K562 (cell line): Measurements from ENCODE around the gene MXRA7. TPM values are rescaled to one million over a fixed set of nuclear protein-coding genes. Genes with fewer than 3 reads are reported as not detected.
A peak's percentile ranks its signal among the peaks of the same experiment; 100 is the strongest.

Experiments
- ATAC-seq: fragments of 200-7000 bp; cut with Tn5 transposase; 3 replicates; pipeline ENCODE4 v1.9.1; 2020; ENCODE audit warnings: moderate library complexity
- BruUV-seq: library from RNA; stranded (reverse); fragments of 400-500 nt; replicated peaks from 2 replicates; lab custom pipeline; 2021; lab: Mats Ljungman, UMichigan
- CTCF ChIA-PET: fragments of 300-600 bp; formaldehyde crosslinking; extraction: SDS; loops from one replicate; lab custom pipeline; 2021; ENCODE audit warnings: low intra/inter-chr PET ratio; lab: Yijun Ruan, JAX
- POLR2A ChIA-PET: fragments of 300-600, 350-650 bp; sonication (Branson Sonifier 250); formaldehyde crosslinking; extraction: SDS; loops from one replicate; lab custom pipeline; 2021; ENCODE audit warnings: antibody characterized with exemption, inconsistent platforms; lab: Yijun Ruan, JAX
- DNase-seq, 4 experiments: peaks; one replicate each; pipeline versions ENCODE4 v3.0.0 to v3.0.0-alpha.2; 2011 to 2018; ENCODE audit warnings: low spot score in 3 of 4, mixed read lengths in 3 of 4; ENCODE audit errors: extremely low read depth in 1 of 4
- FAIRE-seq: peaks from 2 replicates; lab custom pipeline; 2011; peaks lifted over from hg19 to GRCh38; lab: Jason Lieb, UNC
- H2AFZ ChIP-seq: 2 replicates; pipeline ENCODE4 v1.6.0; 2011; ENCODE audit warnings: low read depth, low read length, control low read depth, inconsistent platforms
- H3K27ac ChIP-seq: fragments of 200-600 bp; 3 replicates; pipeline ENCODE4 v1.8.0; 2011; ENCODE audit warnings: low read depth, mild to moderate bottlenecking, control low read depth, inconsistent platforms, low read length, moderate library complexity, mixed read lengths; ENCODE audit errors: extremely low read depth
- H3K27me3 ChIP-seq, 2 experiments: fragments of 300-600 bp in 1 of 2; 2 replicates in 1 of 2; 3 replicates in 1 of 2; pipeline versions ENCODE4 v1.6.0 to v1.8.0; 2011; ENCODE audit warnings: inconsistent platforms in 2 of 2, low read length in 2 of 2, mild to moderate bottlenecking in 1 of 2, mixed read lengths in 1 of 2, moderate library complexity in 1 of 2; ENCODE audit not compliant: control insufficient read depth in 2 of 2, insufficient read depth in 2 of 2
- H3K36me3 ChIP-seq: fragments of 300-600 bp; 3 replicates; pipeline ENCODE4 v1.8.0; 2011; ENCODE audit warnings: mild to moderate bottlenecking, low read length, inconsistent platforms; ENCODE audit not compliant: control insufficient read depth, insufficient read depth
- H3K4me1 ChIP-seq, 2 experiments: fragments of 200-600 bp in 1 of 2; replicated peaks in 1 of 2; 2 replicates in 1 of 2; 3 replicates in 1 of 2; pipeline versions ENCODE4 v1.5.1 to v1.8.0; 2011; ENCODE audit warnings: inconsistent platforms in 2 of 2, low read length in 2 of 2, mild to moderate bottlenecking in 1 of 2, mixed read lengths in 1 of 2, moderate library complexity in 1 of 2; ENCODE audit not compliant: control insufficient read depth in 2 of 2, insufficient read depth in 2 of 2
- H3K4me2 ChIP-seq: 2 replicates; pipeline ENCODE4 v1.6.1; 2011; ENCODE audit warnings: low read length, control low read depth, inconsistent platforms, mixed read lengths; ENCODE audit not compliant: insufficient read depth
- H3K4me3 ChIP-seq: fragments of 200-600 bp; sonication (generic), shearing (Covaris generic); 2 replicates; pipeline ENCODE4 v1.5.1; 2016; ENCODE audit warnings: control low read depth, inconsistent platforms
- H3K79me2 ChIP-seq: fragments of 200-600 bp; 3 replicates; pipeline ENCODE4 v1.8.0; 2011; ENCODE audit warnings: low read length, inconsistent platforms; ENCODE audit not compliant: control insufficient read depth, insufficient read depth
- H3K9ac ChIP-seq, 2 experiments: 2 replicates each; pipeline versions ENCODE4 v1.6.0 to v1.6.1; 2011; ENCODE audit warnings: low read depth in 2 of 2, low read length in 2 of 2, control low read depth in 1 of 2, inconsistent platforms in 1 of 2, mild to moderate bottlenecking in 1 of 2, mixed read lengths in 1 of 2; ENCODE audit not compliant: insufficient read depth in 1 of 2
- H3K9me1 ChIP-seq: one replicate; pipeline ENCODE4 v1.6.0; 2011; ENCODE audit warnings: inconsistent platforms, mild to moderate bottlenecking, low read length, moderate library complexity; ENCODE audit not compliant: control insufficient read depth, insufficient read depth
- H3K9me3 ChIP-seq: replicated peaks from 2 replicates; pipeline ENCODE4 v1.5.1; 2011; ENCODE audit warnings: low read depth, low read length, inconsistent platforms; ENCODE audit not compliant: control insufficient read depth, insufficient read depth
- H4K20me1 ChIP-seq: replicated peaks from 2 replicates; pipeline ENCODE4 v1.6.1; 2011; ENCODE audit warnings: low read length, inconsistent platforms, mixed read lengths; ENCODE audit not compliant: control insufficient read depth, insufficient read depth
- CREBBP ChIP-seq: IDR thresholded peaks from one replicate; pipeline ENCODE4 v1.6.1; 2012; ENCODE audit warnings: low read depth, mild to moderate bottlenecking, control low read depth, inconsistent platforms, low read length
- KDM4B ChIP-seq, 2 experiments: fragments of 450-650 bp in 1 of 2; sonication (generic) in 1 of 2; IDR thresholded peaks; 2 replicates each; pipeline ENCODE4 v1.6.1; 2016 to 2017; ENCODE audit warnings: borderline replicate concordance in 2 of 2, antibody characterized with exemption in 1 of 2, low read depth in 1 of 2, mild to moderate bottlenecking in 1 of 2
- NCOA1 ChIP-seq: fragments of 450-650 bp; IDR thresholded peaks from 2 replicates; pipeline ENCODE4 v1.6.1; 2016; ENCODE audit warnings: low read depth
- NR2F6 ChIP-seq: fragments of 450-650 bp; formaldehyde crosslinking; IDR thresholded peaks from 2 replicates; pipeline ENCODE4 v1.4.0; 2020; ENCODE audit warnings: mild to moderate bottlenecking
- SIN3B ChIP-seq: fragments of 450-650 bp; IDR thresholded peaks from 2 replicates; pipeline ENCODE4 v1.6.1; 2017; ENCODE audit warnings: low read depth, mild to moderate bottlenecking, moderate library complexity
- SMAD1 ChIP-seq: fragments of 150-350 bp; IDR thresholded peaks from 2 replicates; pipeline ENCODE4 v1.6.1; 2014; ENCODE audit warnings: low read length, low read depth; ENCODE audit not compliant: partially characterized antibody
- ZC3H8 ChIP-seq: fragments of 450-650 bp; IDR thresholded peaks from 2 replicates; pipeline ENCODE4 v1.6.1; 2017
- ZNF696 ChIP-seq: fragments of 250-450 bp; sonication (Bioruptor Pico); conservative IDR thresholded peaks from 2 replicates; pipeline ENCODE4 v1.4.0; 2020; ENCODE audit warnings: mild to moderate bottlenecking, moderate library complexity
- WGBS: fragments of 100-300 bp; shearing (Covaris generic); methylation state at CpG from one replicate; pipeline ENCODE4 v1.1.6; 2016; ENCODE audit warnings: low coverage, mixed read lengths; ENCODE audit not compliant: insufficient coverage; ENCODE audit errors: missing lambda C conversion rate; 5-methylcytosine and 5-hydroxymethylcytosine counted together
- in situ Hi-C: fragments of 300-500 bp; cut with MboI; formaldehyde crosslinking; loops from 4 replicates; pipeline ENCODE4 v1.15.0; 2018; ENCODE audit warnings: inconsistent platforms, mixed read lengths
- intact Hi-C: fragments of 100-400 bp; cut with micrococcal nuclease; formaldehyde crosslinking; loops from 2 replicates; pipeline ENCODE4 v1.14.2; 2022
- polyA plus RNA-seq, 8 experiments: library from polyadenylated mRNA; depleted of rRNA in 4 of 8; stranded (reverse) in 5 of 8; unstranded in 3 of 8; fragments of >200 nt; fragmentation: Nextera tagmentation in 2 of 8; fragmentation: Illumina TruSeq in 1 of 8; extraction: Ambion mirVana in 2 of 8; extraction: Trizol in 1 of 8; gene quantifications; 2 replicates each; pipeline versions ENCODE4 v1.2.1 to v1.2.3, GENCODE V29; 2011 to 2014; ENCODE audit warnings: inconsistent platforms in 1 of 8, missing spikeins in 1 of 8
- total RNA-seq, 7 experiments: library from RNA; depleted of rRNA in 6 of 7; stranded (reverse); fragments of >200 nt in 6 of 7; fragmentation: Illumina TruSeq in 2 of 7; extraction: Trizol in 2 of 7; gene quantifications; 2 replicates each; pipeline versions ENCODE4 v1.2.1 to v1.2.3, GENCODE V29; 2011 to 2021; ENCODE audit warnings: low replicate concordance in 1 of 7
- TF ChIP-seq, protein P1 (sequence below): sonication (generic); formaldehyde crosslinking; IDR thresholded peaks from 2 replicates; pipeline ENCODE4 v1.8.0; 2022; ENCODE audit warnings: missing genetic modification reagents, mild to moderate bottlenecking, moderate library complexity, borderline replicate concordance
- TF ChIP-seq, protein P2 (sequence below): fragments of 450-650 bp; formaldehyde crosslinking; conservative IDR thresholded peaks from 2 replicates; pipeline ENCODE4 v1.4.0; 2022; ENCODE audit warnings: mild to moderate bottlenecking, missing genetic modification characterization

The MXRA7 gene
- total and polyA plus RNA-seq, 9 of the 15 experiments (the other 6 are each of a cell fraction or from before 2014, with no cell fraction given), result 2.6 to 38.4 (median 14.3) TPM

DNA sequence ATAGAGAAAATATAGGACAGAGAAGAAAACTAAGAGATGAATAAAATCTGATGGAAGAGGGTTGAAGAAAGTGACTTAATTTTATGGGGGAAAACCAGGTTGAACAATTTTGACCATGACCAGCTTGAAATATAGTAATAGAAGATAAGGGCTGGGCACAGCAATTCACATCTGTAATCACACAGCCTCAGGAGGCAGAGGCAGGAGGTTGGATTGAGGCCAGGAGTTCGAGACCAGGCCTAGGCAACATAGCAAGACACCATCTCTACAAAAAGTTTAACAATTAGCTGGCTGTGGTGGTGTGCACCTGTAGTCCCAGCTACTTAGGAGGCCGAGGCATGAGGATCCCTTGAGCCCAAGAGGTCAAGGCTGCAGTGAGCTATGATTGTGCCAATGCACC is 8.7 kb downstream of the MXRA7 start:
- Histone ChIP-seq H3K9me1 (no peaks in the 10 kb centered on the region), H3K27ac (no peak overlapping the region), H3K79me2 (no peaks in the 10 kb centered on the region), H3K4me3 (no peak overlapping the region)
- no peak for ATAC-seq
- intact Hi-C loops, result no loop called here
- TF ChIP-seq SIN3B (no peak), ZNF696 (CRISPR knock-in tag) (no peak), NCOA1 (no peak), CREBBP (no peak)
- TF ChIP-seq, all 486 proteins: peak for 0
- H3K9me3 ChIP-seq, result no peaks in the 10 kb centered on the region
- H3K4me2 ChIP-seq, result no peak overlapping the region
- no peaks in the 10 kb centered on the region for H3K27me3 ChIP-seq
- ChIA-PET CTCF (no interaction called here), POLR2A (interaction anchor here (1.3 kb wide), 1 partner anchor 144 kb away, joined by 3 read pairs; no protein-coding TSS in a partner anchor)
- H3K9ac ChIP-seq, result no peak overlapping the region
- BruUV-seq, result no TSS peak
- no peak overlapping the region for H2AFZ ChIP-seq
- FAIRE-seq (no peak), DNase-seq (no peak)
- 10% methylated on average over 2 of the region's 2 CpGs for WGBS
- H3K4me1 ChIP-seq, result peaks cover 10 to 34% of the 10 kb centered on the region in 2 experiments
- in situ Hi-C loops, result no loop called here
- H3K36me3 ChIP-seq, result no peaks in the 10 kb centered on the region
- no peaks in the 10 kb centered on the region for H4K20me1 ChIP-seq

DNA sequence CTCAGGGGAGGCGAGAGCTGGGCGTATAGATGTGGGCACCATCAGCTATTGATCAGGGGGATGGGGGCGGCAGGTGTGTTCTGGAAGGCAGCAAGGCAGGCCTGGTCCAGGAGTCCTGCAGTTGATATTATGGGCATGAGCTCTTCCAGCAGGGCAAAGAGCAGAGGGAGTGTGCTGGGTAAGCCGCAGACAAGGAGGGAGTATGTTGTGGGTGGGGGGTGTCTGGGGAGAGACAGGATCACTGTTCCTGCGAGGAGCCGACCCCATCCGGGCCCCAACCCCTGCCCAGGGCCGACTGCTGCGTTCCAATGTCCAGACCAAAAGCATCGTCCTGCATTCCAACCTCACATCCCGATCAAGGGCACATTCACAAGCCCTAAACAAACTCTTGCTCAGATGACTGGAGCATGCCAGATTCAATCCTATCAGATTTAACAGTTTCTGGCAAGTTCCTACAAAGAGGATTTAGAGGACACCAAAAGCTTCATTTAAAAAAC is 9.2 kb downstream of the MXRA7 start:
- Histone ChIP-seq H3K27me3 (no peaks in the 10 kb centered on the region), H3K9me3 (no peaks in the 10 kb centered on the region), H3K79me2 (no peaks in the 10 kb centered on the region), H3K36me3 (no peaks in the 10 kb centered on the region), H3K27ac (no peak overlapping the region), H3K4me2 (no peak overlapping the region), H4K20me1 (0 out of 2 replicates have a peak, but pooled peaks cover 3% of the 10 kb centered on the region), H3K4me3 (no peak overlapping the region), H2AFZ (no peak overlapping the region), H3K9me1 (no peaks in the 10 kb centered on the region), H3K9ac (peak overlapping the region in 1 of 2 experiments; percentile 52; a peak in 1 of 4 replicates), H3K4me1 (peaks cover 15 to 38% of the 10 kb centered on the region in 2 experiments)
- 67% methylated on average over 11 of the region's 11 CpGs for WGBS
- BruUV-seq, result no TSS peak
- in situ Hi-C loops (no loop called here), intact Hi-C loops (no loop called here)
- TF ChIP-seq NR2F6 (CRISPR knock-in tag), result no peak
- no peak for TF ChIP-seq ZC3H8
- no peak for TF ChIP-seq KDM4B (IDR thresholded peaks at IDR 0.05; ENCODE audit: borderline replicate concordance in 2 of 2, low read depth in 1 of 2)
- TF ChIP-seq, protein P1, sequence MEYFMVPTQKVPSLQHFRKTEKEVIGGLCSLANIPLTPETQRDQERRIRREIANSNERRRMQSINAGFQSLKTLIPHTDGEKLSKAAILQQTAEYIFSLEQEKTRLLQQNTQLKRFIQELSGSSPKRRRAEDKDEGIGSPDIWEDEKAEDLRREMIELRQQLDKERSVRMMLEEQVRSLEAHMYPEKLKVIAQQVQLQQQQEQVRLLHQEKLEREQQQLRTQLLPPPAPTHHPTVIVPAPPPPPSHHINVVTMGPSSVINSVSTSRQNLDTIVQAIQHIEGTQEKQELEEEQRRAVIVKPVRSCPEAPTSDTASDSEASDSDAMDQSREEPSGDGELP (CRISPR knock-in tag), result 0 out of 2 replicates have a peak, but pooled peaks have one; percentile 30
- TF ChIP-seq SMAD1, result no peak
- TF ChIP-seq, protein P2, sequence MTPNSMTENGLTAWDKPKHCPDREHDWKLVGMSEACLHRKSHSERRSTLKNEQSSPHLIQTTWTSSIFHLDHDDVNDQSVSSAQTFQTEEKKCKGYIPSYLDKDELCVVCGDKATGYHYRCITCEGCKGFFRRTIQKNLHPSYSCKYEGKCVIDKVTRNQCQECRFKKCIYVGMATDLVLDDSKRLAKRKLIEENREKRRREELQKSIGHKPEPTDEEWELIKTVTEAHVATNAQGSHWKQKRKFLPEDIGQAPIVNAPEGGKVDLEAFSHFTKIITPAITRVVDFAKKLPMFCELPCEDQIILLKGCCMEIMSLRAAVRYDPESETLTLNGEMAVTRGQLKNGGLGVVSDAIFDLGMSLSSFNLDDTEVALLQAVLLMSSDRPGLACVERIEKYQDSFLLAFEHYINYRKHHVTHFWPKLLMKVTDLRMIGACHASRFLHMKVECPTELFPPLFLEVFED (CRISPR knock-in tag), result no peak
- FAIRE-seq, result peak; percentile 23
- DNase-seq, result no peak
- no peak for ATAC-seq
- ChIA-PET CTCF (no interaction called here), POLR2A (interaction anchor here (0.6 to 1.3 kb wide), 2 partner anchors 25 to 143 kb away, joined by 3 read pairs; no protein-coding TSS in a partner anchor)
